Peyer's patch (tissue), 4 donors: ENCODE data around the gene KCNK13.

Experiments
- POLR2A ChIP-seq, 2 donors: fragments of 450-650 bp; IDR thresholded peaks; one replicate each; pipeline ENCODE4 v1.5.1; 2017; ENCODE audit warnings: antibody characterized with exemption in 2 of 2, mild to moderate bottlenecking in 2 of 2, moderate library complexity in 2 of 2
- TF ChIP-seq, protein P1 (sequence below), 6 experiments: fragments of 450-650 bp in 4 of 6; fragments of 200-600 bp in 2 of 6; sonication (generic) in 1 of 6; IDR thresholded peaks; one replicate each; pipeline ENCODE4 v1.5.1; 2017 to 2019; ENCODE audit warnings: antibody characterized with exemption in 6 of 6, mild to moderate bottlenecking in 3 of 6, moderate library complexity in 1 of 6

DNA sequence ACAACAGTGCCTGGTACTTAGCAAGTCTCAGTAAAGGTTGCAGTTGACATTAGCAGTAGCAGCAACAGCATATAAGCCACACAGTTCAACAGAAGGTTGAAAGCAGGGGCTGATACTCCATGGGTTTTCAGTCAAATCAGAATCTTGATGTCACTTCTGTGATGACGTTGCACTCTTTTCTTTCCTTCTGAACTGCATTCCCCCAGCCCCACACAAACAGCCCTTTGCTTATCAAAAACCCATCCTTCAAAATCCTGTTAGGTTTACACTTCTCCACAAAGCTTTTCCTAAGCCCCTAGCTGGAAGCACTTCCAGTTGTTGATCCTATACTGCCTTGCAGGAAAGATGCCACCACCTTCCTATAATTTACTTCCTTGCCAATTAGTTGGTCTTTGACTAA, 34.0 kb upstream of the KCNK13 start:
- TF ChIP-seq, protein P1, sequence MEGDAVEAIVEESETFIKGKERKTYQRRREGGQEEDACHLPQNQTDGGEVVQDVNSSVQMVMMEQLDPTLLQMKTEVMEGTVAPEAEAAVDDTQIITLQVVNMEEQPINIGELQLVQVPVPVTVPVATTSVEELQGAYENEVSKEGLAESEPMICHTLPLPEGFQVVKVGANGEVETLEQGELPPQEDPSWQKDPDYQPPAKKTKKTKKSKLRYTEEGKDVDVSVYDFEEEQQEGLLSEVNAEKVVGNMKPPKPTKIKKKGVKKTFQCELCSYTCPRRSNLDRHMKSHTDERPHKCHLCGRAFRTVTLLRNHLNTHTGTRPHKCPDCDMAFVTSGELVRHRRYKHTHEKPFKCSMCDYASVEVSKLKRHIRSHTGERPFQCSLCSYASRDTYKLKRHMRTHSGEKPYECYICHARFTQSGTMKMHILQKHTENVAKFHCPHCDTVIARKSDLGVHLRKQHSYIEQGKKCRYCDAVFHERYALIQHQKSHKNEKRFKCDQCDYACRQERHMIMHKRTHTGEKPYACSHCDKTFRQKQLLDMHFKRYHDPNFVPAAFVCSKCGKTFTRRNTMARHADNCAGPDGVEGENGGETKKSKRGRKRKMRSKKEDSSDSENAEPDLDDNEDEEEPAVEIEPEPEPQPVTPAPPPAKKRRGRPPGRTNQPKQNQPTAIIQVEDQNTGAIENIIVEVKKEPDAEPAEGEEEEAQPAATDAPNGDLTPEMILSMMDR (IDR thresholded peaks at IDR 0.05): no peak
- no peak for TF ChIP-seq POLR2A (IDR thresholded peaks at IDR 0.05)
